Spleen (tissue), 11 donors: ENCODE data around the gene MOB3A. TPM values are rescaled to one million over a fixed set of nuclear protein-coding genes. Genes with fewer than 3 reads are reported as not detected.

Experiments used
- DNase-seq: peaks from one replicate; pipeline ENCODE4 v3.0.0-alpha.2; 2020
- H3K27ac ChIP-seq, 8 donors: fragments of 200-600 bp; sonication (generic) in 7 of 8; 1 replicate in 4 of 8; 2 replicates in 4 of 8; pipeline versions ENCODE4 v1.5.0 to v1.8.0; 2016 to 2021; ENCODE audit warnings: inconsistent platforms in 4 of 8, mild to moderate bottlenecking in 4 of 8, moderate library complexity in 1 of 8
- H3K27me3 ChIP-seq, 7 donors: fragments of 200-600 bp; sonication (generic) in 6 of 7; replicated peaks in 1 of 7; 1 replicate in 4 of 7; 2 replicates in 3 of 7; pipeline versions ENCODE4 v1.5.0 to v1.8.0; 2016 to 2021; ENCODE audit warnings: inconsistent platforms in 3 of 7, mild to moderate bottlenecking in 1 of 7
- H3K36me3 ChIP-seq, 6 donors: fragments of 200-600 bp; sonication (generic) in 5 of 6; 1 replicate in 4 of 6; 2 replicates in 2 of 6; pipeline versions ENCODE4 v1.5.0 to v1.8.0; 2016 to 2021; ENCODE audit warnings: inconsistent platforms in 2 of 6
- H3K4me1 ChIP-seq, 6 donors: fragments of 200-600 bp; sonication (generic) in 5 of 6; 1 replicate in 3 of 6; 2 replicates in 3 of 6; pipeline versions ENCODE4 v1.5.0 to v1.8.0; 2016 to 2021; ENCODE audit warnings: inconsistent platforms in 3 of 6
- H3K4me3 ChIP-seq, 8 donors: fragments of 200-600 bp; sonication (generic) in 7 of 8; 1 replicate in 4 of 8; 2 replicates in 4 of 8; pipeline versions ENCODE4 v1.5.0 to v1.8.0; 2016 to 2021; ENCODE audit warnings: inconsistent platforms in 4 of 8, mild to moderate bottlenecking in 4 of 8, moderate library complexity in 2 of 8
- H3K9me3 ChIP-seq, 8 donors: fragments of 200-600 bp; sonication (generic) in 7 of 8; 1 replicate in 4 of 8; 2 replicates in 4 of 8; pipeline versions ENCODE4 v1.5.0 to v1.8.0; 2016 to 2021; ENCODE audit warnings: inconsistent platforms in 4 of 8
- POLR2A ChIP-seq, 3 donors: fragments of 450-650 bp; IDR thresholded peaks; one replicate each; pipeline ENCODE4 v1.5.1; 2017; ENCODE audit warnings: antibody characterized with exemption in 3 of 3, mild to moderate bottlenecking in 1 of 3
- POLR2AphosphoS5 ChIP-seq, 3 donors: sonication (generic); formaldehyde crosslinking; IDR thresholded peaks; one replicate each; pipeline ENCODE4 v1.5.1; 2017; ENCODE audit warnings: antibody characterized with exemption in 3 of 3
- WGBS, 5 donors: extraction: QIAGEN DNeasy Blood & Tissue Kit in 3 of 5; methylation state at CpG; one replicate each; pipeline versions ENCODE4 v1.1.5 to v1.1.7; 2013 to 2018; 5-methylcytosine and 5-hydroxymethylcytosine counted together
- intact Hi-C: fragments of 100-400 bp; cut with DNase I; formaldehyde crosslinking; loops from one replicate; pipeline ENCODE4 v1.15.0; 2023; ENCODE audit warnings: low total_unique reads
- polyA plus RNA-seq, 3 donors: library from polyadenylated mRNA; stranded (reverse); fragments of 200-250 nt; gene quantifications; one replicate each; pipeline ENCODE4 v1.2.1, GENCODE V29; 2013
- total RNA-seq, 7 donors: library from RNA; depleted of rRNA in 3 of 7; stranded (reverse); fragments of >200 nt in 3 of 7; fragmentation: NEBNext Ultra II Directional in 4 of 7; extraction: Animal tissue kit (Norgen Biotek cat#: 25700) in 4 of 7; gene quantifications; one replicate each; pipeline versions ENCODE4 v1.1.0 to v1.2.1, GENCODE V29; 2016 to 2021
- TF ChIP-seq, protein P1 (sequence below), 11 experiments: fragments of 200-600 bp in 7 of 11; fragments of 450-650 bp in 4 of 11; sonication (generic) in 4 of 11; IDR thresholded peaks in 8 of 11; conservative IDR thresholded peaks in 3 of 11; 1 replicate in 7 of 11; 2 replicates in 4 of 11; pipeline versions ENCODE4 v1.4.0 to v1.8.0; 2016 to 2021; ENCODE audit warnings: antibody characterized with exemption in 11 of 11, inconsistent platforms in 4 of 11, mild to moderate bottlenecking in 1 of 11
- donor health status: healthy with polysubstance abuse.
- donor health status: DM: no; HTN: no; CAD: no; lungs with moderate emphysema.
- donor health status: DM: no; HTN: no; CAD: no.
- donor health status: Bipolar disorder and iron deficiency.
- donor health status: healthy.
- donor health status: DM: no; HTN: no; CAD: no.
- donor health status: DM: yes; HTN: yes; CAD: no.

MOB3A gene
- total and polyA plus RNA-seq, 10 donors, result 24.2 to 161 (median 103) TPM

GRCh38 chr19:2140138-2140569 is 44.0 kb upstream of the MOB3A start:
- H3K4me3 ChIP-seq, result no peak overlapping the region
- WGBS, 5 donors, result 71 to 89% (median 84%) methylated on average over 14 of the region's 14 CpGs
- no peak for TF ChIP-seq POLR2A (IDR thresholded peaks at IDR 0.05)
- TF ChIP-seq, protein P1, sequence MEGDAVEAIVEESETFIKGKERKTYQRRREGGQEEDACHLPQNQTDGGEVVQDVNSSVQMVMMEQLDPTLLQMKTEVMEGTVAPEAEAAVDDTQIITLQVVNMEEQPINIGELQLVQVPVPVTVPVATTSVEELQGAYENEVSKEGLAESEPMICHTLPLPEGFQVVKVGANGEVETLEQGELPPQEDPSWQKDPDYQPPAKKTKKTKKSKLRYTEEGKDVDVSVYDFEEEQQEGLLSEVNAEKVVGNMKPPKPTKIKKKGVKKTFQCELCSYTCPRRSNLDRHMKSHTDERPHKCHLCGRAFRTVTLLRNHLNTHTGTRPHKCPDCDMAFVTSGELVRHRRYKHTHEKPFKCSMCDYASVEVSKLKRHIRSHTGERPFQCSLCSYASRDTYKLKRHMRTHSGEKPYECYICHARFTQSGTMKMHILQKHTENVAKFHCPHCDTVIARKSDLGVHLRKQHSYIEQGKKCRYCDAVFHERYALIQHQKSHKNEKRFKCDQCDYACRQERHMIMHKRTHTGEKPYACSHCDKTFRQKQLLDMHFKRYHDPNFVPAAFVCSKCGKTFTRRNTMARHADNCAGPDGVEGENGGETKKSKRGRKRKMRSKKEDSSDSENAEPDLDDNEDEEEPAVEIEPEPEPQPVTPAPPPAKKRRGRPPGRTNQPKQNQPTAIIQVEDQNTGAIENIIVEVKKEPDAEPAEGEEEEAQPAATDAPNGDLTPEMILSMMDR (IDR thresholded peaks at IDR 0.05 in 8 of 11, conservative IDR thresholded peaks at IDR 0.05 in 3 of 11), result no peak
- TF ChIP-seq POLR2AphosphoS5 (IDR thresholded peaks at IDR 0.05), result no peak
- H3K27ac ChIP-seq, result no peak overlapping the region
- peaks cover 3 to 84% (median 39%) of the 10 kb centered on the region in 6 donors for H3K36me3 ChIP-seq
- peaks cover 0 to 56% (median 16%) of the 10 kb centered on the region in 6 donors for H3K4me1 ChIP-seq
- no peak for DNase-seq
- intact Hi-C loops, result no loop called here
- H3K27me3 ChIP-seq, result no peaks in the 10 kb centered on the region
- H3K9me3 ChIP-seq, result no peaks in the 10 kb centered on the region

GRCh38 chr19:2139385-2140137 is 43.4 kb upstream of the MOB3A start:
- Histone ChIP-seq H3K36me3 (peaks cover 3 to 84% (median 45%) of the 10 kb centered on the region in 6 donors), H3K27me3 (no peaks in the 10 kb centered on the region), H3K4me3 (no peak overlapping the region), H3K4me1 (peaks cover 0 to 50% (median 11%) of the 10 kb centered on the region in 6 donors), H3K9me3 (no peaks in the 10 kb centered on the region), H3K27ac (no peak overlapping the region)
- TF ChIP-seq POLR2AphosphoS5 (IDR thresholded peaks at IDR 0.05), result peak in 1 of 3 donors; percentile 5
- no peak for TF ChIP-seq POLR2A (IDR thresholded peaks at IDR 0.05)
- TF ChIP-seq, protein P1 (IDR thresholded peaks at IDR 0.05 in 8 of 11, conservative IDR thresholded peaks at IDR 0.05 in 3 of 11), result no peak
- intact Hi-C loops, result no loop called here
- WGBS, 5 donors, result 80 to 92% (median 88%) methylated on average over 19 to 22 of the region's 22 CpGs
- DNase-seq, result no peak

GRCh38 chr19:2138061-2138728 is 42.1 kb upstream of the MOB3A start:
- 93 to 97% (median 94%) methylated on average over 19 to 23 of the region's 23 CpGs for WGBS, 5 donors

DNA sequence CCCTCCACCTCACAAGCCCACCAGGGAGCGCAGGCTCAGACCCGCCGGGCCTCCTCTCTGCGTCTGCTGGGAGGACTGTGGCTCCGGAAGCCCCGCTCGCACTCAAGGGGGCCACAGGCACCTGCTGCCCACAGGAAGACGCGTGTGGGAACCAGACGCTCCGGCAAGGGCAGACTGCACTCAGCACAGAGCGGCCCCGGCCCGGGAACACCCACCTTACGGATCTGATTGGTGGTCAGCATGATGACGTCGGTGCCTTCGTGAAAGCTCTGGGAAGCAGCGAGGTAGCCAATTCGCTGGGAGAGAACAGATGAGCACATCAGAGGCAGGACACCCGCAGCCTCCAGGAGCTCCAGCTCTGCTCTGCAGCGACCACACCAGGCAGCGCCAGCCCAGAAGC is 40.7 kb upstream of the MOB3A start:
- intact Hi-C loops, result no loop called here
- TF ChIP-seq, protein P1 (IDR thresholded peaks at IDR 0.05 in 8 of 11, conservative IDR thresholded peaks at IDR 0.05 in 3 of 11), result no peak
- peak in 1 of 3 donors; percentile 38 for TF ChIP-seq POLR2AphosphoS5 (IDR thresholded peaks at IDR 0.05)
- H3K27ac ChIP-seq, result no peak overlapping the region
- peaks cover 0 to 22% (median 0%) of the 10 kb centered on the region in 6 donors for H3K4me1 ChIP-seq
- no peak for DNase-seq
- WGBS, 5 donors, result 93 to 98% (median 95%) methylated on average over 19 to 23 of the region's 23 CpGs
- H3K27me3 ChIP-seq, result no peaks in the 10 kb centered on the region
- H3K4me3 ChIP-seq, result no peak overlapping the region
- peaks cover 3 to 91% (median 67%) of the 10 kb centered on the region in 6 donors for H3K36me3 ChIP-seq
- H3K9me3 ChIP-seq, result no peaks in the 10 kb centered on the region

More at GRCh38 chr19:2138061-2138728, 42.1 kb upstream of the MOB3A start:
- Histone ChIP-seq H3K27me3 (no peaks in the 10 kb centered on the region), H3K4me1 (peaks cover 0 to 36% (median 3%) of the 10 kb centered on the region in 6 donors), H3K4me3 (no peak overlapping the region), H3K36me3 (peaks cover 3 to 87% (median 53%) of the 10 kb centered on the region in 6 donors), H3K27ac (no peak overlapping the region), H3K9me3 (no peaks in the 10 kb centered on the region)
- intact Hi-C loops, result no loop called here
- TF ChIP-seq POLR2AphosphoS5 (IDR thresholded peaks at IDR 0.05) (peak in 1 of 3 donors; percentile 6), POLR2A (IDR thresholded peaks at IDR 0.05) (no peak)
- DNase-seq, result no peak
